Measurements from ENCODE around the gene CCDC126. TPM values are rescaled to one million over a fixed set of nuclear protein-coding genes. Genes with fewer than 3 reads are reported as not detected.
A peak's percentile ranks its signal among the peaks of the same experiment; 100 is the strongest.

Gene CCDC126
- total and polyA plus RNA-seq, 2 of the 4 experiments (the other 2 are of a cell fraction), result 4.1 to 5.6 TPM

GRCh38 chr7:23615331-23615730 is 18.1 kb downstream of the CCDC126 start:
- Histone ChIP-seq H2AK5ac (ENCODE audit: low read depth, low read length) (no peak overlapping the region), H3K9ac (ENCODE audit: low read depth, low read length) (no peak overlapping the region), H4K5ac (ENCODE audit: low read depth, low read length) (no peak overlapping the region), H3K79me1 (ENCODE audit: low read depth in 1 of 2, low read length in 2 of 2) (peaks cover 0 to 4% of the 10 kb centered on the region in 2 experiments; a peak in 1 of 4 replicates), H2AK9ac (replicated peaks; ENCODE audit: low read depth, low read length, poor library complexity) (no peak overlapping the region), H2BK20ac (ENCODE audit: low read depth, low read length) (no peak overlapping the region), H4K91ac (ENCODE audit: insufficient read depth, low read depth, low read length) (no peak overlapping the region), H2BK15ac (ENCODE audit: low read depth, low read length) (no peak overlapping the region), H3K14ac (replicated peaks; ENCODE audit: low read depth, low read length) (no peak overlapping the region), H3K36me3 (ENCODE audit: control insufficient read depth, insufficient read depth, low read length) (peaks cover 2% of the 10 kb centered on the region; the same call in 1 of the 2 replicates), H3K56ac (ENCODE audit: extremely low read depth, insufficient read depth, low read length) (no peak overlapping the region), H2BK120ac (ENCODE audit: low read depth, low read length) (no peak overlapping the region), H3K18ac (ENCODE audit: low read depth, low read length) (no peak overlapping the region), H3K27me3 (ENCODE audit: control insufficient read depth, insufficient read depth, low read length) (no peaks in the 10 kb centered on the region), H3K23ac (ENCODE audit: low read depth, low read length) (no peak overlapping the region), H3K4me2 (ENCODE audit: low read depth, low read length) (no peak overlapping the region), H4K8ac (ENCODE audit: low read depth in 2 of 2, low read length in 2 of 2) (no peak overlapping the region), H2AFZ (replicated peaks; ENCODE audit: low read length, poor library complexity) (no peak overlapping the region), H3K4me3 (ENCODE audit: insufficient read depth, low read depth, low read length) (no peak overlapping the region), H2BK5ac (ENCODE audit: low read depth, low read length, poor library complexity, severe bottlenecking) (no peak overlapping the region), H3K9me1 (ENCODE audit: insufficient read depth, low read length) (no peaks in the 10 kb centered on the region), H4K20me1 (ENCODE audit: insufficient read depth, low read length) (no peaks in the 10 kb centered on the region), H3K4me1 (ENCODE audit: control insufficient read depth, insufficient read depth, low read length) (no peaks in the 10 kb centered on the region), H3K9me3 (ENCODE audit: control insufficient read depth, insufficient read depth, low read length) (peaks cover 6% of the 10 kb centered on the region; the same call in 1 of the 2 replicates), H3K4ac (ENCODE audit: low read depth, low read length) (no peak overlapping the region), H3K27ac (ENCODE audit: insufficient read depth, low read length) (no peak overlapping the region)
- TF ChIP-seq RCOR1 (IDR thresholded peaks at IDR 0.05; ENCODE audit: insufficient replicate concordance, low read length) (no peak), ELK1 (IDR thresholded peaks at IDR 0.05; ENCODE audit: borderline replicate concordance, low read depth, low read length) (no peak), CHD1 (IDR thresholded peaks at IDR 0.05; ENCODE audit: low read depth, low read length) (no peak), BHLHE40 (IDR thresholded peaks at IDR 0.05; ENCODE audit: low read depth, low read length) (no peak), MAZ (IDR thresholded peaks at IDR 0.05; ENCODE audit: borderline replicate concordance, low read depth, low read length) (no peak), POLR2A (IDR thresholded peaks at IDR 0.05; ENCODE audit: low read depth, low read length) (no peak)
- DNase-seq, result peak; percentile 34
- CTCF ChIA-PET, result interaction anchor here (0.6 to 1.5 kb wide), 2 partner anchors 17 to 83 kb away, joined by 3 to 5 read pairs; no protein-coding TSS in a partner anchor
- in situ Hi-C loops (cut with MboI; ENCODE audit: low sequenced_read_pairs) (no loop called here), intact Hi-C loops (cut with micrococcal nuclease) (no loop called here), dilution Hi-C loops (cut with HindIII; ENCODE audit: low sequenced_read_pairs, unreplicated experiment) (no loop called here)
- POLR2A ChIA-PET (ENCODE audit: unreplicated experiment), result no interaction called here
- BruUV-seq (replicated peaks), result no TSS peak
- no peak for ATAC-seq (ENCODE audit: low read depth)

Data from IMR-90 (cell line).